ENCODE results near the gene MYPOP. TPM values are rescaled to one million over a fixed set of nuclear protein-coding genes. Genes with fewer than 3 reads are reported as not detected.

MYPOP gene
- total and polyA plus RNA-seq, 9 of the 15 experiments (the other 6 are each of a cell fraction or from before 2014, with no cell fraction given), result 0.32 to 7.6 (median 1.6) TPM

DNA sequence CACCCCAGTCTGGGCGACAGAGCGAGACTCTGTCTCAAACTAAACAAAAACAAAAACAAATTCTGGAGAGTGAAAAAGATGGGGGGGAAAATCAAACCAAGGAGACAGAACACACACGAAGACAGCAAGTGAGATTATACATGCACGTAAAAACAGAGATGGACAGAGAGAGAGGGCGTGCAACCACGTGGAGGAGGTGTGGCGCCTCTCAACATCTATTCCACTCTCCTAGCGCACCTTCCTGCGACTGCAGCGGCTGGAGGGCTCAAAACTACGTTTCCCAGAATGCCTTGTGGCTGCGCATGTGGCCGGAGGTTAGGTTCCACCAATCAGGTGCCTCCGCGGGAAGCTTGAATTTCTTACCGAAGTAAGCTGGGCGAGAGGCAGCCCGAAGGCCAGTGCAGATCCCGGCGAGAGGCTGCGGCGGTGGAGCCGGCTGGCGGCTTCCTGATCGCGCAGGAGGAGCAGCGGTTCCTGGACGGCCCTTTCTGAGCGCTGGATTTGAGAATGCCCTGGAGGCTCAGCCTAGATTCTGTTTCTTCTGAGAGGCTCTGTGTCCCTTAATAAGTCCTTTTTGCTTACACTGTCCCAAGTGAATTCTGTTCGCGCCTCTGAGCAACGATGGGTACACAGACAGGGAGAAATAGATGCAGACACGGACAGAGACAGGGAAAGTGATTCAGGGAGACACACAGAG, 25.3 kb upstream of the MYPOP start (continued):
- TF ChIP-seq, protein P1, sequence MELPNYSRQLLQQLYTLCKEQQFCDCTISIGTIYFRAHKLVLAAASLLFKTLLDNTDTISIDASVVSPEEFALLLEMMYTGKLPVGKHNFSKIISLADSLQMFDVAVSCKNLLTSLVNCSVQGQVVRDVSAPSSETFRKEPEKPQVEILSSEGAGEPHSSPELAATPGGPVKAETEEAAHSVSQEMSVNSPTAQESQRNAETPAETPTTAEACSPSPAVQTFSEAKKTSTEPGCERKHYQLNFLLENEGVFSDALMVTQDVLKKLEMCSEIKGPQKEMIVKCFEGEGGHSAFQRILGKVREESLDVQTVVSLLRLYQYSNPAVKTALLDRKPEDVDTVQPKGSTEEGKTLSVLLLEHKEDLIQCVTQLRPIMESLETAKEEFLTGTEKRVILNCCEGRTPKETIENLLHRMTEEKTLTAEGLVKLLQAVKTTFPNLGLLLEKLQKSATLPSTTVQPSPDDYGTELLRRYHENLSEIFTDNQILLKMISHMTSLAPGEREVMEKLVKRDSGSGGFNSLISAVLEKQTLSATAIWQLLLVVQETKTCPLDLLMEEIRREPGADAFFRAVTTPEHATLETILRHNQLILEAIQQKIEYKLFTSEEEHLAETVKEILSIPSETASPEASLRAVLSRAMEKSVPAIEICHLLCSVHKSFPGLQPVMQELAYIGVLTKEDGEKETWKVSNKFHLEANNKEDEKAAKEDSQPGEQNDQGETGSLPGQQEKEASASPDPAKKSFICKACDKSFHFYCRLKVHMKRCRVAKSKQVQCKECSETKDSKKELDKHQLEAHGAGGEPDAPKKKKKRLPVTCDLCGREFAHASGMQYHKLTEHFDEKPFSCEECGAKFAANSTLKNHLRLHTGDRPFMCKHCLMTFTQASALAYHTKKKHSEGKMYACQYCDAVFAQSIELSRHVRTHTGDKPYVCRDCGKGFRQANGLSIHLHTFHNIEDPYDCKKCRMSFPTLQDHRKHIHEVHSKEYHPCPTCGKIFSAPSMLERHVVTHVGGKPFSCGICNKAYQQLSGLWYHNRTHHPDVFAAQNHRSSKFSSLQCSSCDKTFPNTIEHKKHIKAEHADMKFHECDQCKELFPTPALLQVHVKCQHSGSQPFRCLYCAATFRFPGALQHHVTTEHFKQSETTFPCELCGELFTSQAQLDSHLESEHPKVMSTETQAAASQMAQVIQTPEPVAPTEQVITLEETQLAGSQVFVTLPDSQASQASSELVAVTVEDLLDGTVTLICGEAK (IDR thresholded peaks at IDR 0.05), result peak; percentile 61; the same call in 1 of the 2 replicates
- TF ChIP-seq, protein P1 (CRISPR knock-in tag; IDR thresholded peaks at IDR 0.05), result no peak
- TF ChIP-seq, protein P2, sequence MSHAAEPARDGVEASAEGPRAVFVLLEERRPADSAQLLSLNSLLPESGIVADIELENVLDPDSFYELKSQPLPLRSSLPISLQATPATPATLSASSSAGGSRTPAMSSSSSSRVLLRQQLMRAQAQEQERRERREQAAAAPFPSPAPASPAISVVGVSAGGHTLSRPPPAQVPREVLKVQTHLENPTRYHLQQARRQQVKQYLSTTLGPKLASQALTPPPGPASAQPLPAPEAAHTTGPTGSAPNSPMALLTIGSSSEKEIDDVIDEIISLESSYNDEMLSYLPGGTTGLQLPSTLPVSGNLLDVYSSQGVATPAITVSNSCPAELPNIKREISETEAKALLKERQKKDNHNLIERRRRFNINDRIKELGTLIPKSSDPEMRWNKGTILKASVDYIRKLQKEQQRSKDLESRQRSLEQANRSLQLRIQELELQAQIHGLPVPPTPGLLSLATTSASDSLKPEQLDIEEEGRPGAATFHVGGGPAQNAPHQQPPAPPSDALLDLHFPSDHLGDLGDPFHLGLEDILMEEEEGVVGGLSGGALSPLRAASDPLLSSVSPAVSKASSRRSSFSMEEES (CRISPR knock-in tag; IDR thresholded peaks at IDR 0.05), result no peak
- TF ChIP-seq, protein P3, sequence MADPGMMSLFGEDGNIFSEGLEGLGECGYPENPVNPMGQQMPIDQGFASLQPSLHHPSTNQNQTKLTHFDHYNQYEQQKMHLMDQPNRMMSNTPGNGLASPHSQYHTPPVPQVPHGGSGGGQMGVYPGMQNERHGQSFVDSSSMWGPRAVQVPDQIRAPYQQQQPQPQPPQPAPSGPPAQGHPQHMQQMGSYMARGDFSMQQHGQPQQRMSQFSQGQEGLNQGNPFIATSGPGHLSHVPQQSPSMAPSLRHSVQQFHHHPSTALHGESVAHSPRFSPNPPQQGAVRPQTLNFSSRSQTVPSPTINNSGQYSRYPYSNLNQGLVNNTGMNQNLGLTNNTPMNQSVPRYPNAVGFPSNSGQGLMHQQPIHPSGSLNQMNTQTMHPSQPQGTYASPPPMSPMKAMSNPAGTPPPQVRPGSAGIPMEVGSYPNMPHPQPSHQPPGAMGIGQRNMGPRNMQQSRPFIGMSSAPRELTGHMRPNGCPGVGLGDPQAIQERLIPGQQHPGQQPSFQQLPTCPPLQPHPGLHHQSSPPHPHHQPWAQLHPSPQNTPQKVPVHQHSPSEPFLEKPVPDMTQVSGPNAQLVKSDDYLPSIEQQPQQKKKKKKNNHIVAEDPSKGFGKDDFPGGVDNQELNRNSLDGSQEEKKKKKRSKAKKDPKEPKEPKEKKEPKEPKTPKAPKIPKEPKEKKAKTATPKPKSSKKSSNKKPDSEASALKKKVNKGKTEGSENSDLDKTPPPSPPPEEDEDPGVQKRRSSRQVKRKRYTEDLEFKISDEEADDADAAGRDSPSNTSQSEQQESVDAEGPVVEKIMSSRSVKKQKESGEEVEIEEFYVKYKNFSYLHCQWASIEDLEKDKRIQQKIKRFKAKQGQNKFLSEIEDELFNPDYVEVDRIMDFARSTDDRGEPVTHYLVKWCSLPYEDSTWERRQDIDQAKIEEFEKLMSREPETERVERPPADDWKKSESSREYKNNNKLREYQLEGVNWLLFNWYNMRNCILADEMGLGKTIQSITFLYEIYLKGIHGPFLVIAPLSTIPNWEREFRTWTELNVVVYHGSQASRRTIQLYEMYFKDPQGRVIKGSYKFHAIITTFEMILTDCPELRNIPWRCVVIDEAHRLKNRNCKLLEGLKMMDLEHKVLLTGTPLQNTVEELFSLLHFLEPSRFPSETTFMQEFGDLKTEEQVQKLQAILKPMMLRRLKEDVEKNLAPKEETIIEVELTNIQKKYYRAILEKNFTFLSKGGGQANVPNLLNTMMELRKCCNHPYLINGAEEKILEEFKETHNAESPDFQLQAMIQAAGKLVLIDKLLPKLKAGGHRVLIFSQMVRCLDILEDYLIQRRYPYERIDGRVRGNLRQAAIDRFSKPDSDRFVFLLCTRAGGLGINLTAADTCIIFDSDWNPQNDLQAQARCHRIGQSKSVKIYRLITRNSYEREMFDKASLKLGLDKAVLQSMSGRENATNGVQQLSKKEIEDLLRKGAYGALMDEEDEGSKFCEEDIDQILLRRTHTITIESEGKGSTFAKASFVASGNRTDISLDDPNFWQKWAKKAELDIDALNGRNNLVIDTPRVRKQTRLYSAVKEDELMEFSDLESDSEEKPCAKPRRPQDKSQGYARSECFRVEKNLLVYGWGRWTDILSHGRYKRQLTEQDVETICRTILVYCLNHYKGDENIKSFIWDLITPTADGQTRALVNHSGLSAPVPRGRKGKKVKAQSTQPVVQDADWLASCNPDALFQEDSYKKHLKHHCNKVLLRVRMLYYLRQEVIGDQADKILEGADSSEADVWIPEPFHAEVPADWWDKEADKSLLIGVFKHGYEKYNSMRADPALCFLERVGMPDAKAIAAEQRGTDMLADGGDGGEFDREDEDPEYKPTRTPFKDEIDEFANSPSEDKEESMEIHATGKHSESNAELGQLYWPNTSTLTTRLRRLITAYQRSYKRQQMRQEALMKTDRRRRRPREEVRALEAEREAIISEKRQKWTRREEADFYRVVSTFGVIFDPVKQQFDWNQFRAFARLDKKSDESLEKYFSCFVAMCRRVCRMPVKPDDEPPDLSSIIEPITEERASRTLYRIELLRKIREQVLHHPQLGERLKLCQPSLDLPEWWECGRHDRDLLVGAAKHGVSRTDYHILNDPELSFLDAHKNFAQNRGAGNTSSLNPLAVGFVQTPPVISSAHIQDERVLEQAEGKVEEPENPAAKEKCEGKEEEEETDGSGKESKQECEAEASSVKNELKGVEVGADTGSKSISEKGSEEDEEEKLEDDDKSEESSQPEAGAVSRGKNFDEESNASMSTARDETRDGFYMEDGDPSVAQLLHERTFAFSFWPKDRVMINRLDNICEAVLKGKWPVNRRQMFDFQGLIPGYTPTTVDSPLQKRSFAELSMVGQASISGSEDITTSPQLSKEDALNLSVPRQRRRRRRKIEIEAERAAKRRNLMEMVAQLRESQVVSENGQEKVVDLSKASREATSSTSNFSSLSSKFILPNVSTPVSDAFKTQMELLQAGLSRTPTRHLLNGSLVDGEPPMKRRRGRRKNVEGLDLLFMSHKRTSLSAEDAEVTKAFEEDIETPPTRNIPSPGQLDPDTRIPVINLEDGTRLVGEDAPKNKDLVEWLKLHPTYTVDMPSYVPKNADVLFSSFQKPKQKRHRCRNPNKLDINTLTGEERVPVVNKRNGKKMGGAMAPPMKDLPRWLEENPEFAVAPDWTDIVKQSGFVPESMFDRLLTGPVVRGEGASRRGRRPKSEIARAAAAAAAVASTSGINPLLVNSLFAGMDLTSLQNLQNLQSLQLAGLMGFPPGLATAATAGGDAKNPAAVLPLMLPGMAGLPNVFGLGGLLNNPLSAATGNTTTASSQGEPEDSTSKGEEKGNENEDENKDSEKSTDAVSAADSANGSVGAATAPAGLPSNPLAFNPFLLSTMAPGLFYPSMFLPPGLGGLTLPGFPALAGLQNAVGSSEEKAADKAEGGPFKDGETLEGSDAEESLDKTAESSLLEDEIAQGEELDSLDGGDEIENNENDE (IDR thresholded peaks at IDR 0.05; ENCODE audit: low read depth, low read length), result no peak
